AG08395 (cell line): Measurements from ENCODE around the gene POLR2L.
A peak's percentile ranks its signal among the peaks of the same experiment; 100 is the strongest.

ENCODE experiments used
- DNase-seq: peaks from one replicate; pipeline ENCODE4 v3.0.0; 2012; ENCODE audit warnings: mixed read lengths, low spot score

POLR2L gene

DNA sequence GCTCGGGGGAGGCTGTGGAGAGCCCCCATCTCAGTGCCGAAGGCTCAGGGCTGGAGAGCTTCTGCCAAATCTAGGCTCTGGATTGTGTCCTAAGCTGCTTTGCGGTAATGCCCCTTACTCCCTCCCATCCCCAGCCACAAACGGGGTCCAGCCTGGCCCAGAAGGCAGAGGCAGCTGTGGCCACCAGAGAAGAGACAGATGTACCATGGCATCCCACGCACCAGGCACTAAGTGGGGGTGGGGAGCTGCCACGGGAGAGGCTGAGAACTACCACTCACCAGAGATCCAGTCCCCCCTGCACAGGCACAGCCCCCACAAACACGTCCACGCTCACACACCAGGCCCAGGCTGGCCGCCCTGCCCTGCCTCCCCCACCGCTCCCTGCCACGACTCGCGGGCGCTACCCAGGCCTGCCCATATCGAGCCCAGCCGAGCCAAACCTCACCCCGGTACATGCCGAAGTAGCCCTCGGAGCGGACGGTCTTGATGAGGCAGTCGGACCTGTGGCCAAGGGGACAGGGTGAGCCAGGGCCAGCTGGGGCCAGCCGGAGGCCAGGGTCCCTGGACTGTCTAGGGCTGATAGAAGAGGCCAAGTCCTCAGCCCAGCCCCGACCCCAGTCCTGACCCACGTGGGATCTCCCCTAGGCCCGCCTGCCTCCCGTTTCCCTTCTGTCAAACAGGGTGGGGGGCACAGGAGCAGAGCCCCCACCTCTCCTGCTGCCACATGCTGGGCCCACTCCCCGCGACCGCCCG lies 48.1 kb downstream of the POLR2L start:
- DNase-seq, result no peak

GRCh38 chr11:793556-793955 lies 48.8 kb downstream of the POLR2L start:
- DNase-seq, result no peak

DNA sequence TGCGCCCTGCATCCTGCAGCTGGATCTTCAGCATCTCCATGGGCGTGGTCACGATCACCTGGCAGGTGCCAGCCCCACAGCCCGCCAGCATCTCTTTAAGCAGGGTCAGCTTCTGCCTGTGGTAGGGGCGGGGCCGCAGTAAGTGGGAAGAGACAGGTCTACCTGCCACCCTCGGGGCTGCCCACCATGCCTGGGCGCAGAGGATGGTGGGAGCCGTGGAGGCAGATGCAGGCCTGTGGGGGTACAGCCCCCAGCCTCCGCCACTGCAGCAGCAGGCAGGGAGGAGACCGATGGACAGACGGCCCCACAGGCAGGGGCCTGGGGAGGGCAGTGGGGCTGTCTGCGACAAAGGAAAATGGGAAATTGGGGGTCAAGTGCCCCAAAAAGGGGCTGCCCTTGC lies 49.5 kb downstream of the POLR2L start:
- no peak for DNase-seq

DNA sequence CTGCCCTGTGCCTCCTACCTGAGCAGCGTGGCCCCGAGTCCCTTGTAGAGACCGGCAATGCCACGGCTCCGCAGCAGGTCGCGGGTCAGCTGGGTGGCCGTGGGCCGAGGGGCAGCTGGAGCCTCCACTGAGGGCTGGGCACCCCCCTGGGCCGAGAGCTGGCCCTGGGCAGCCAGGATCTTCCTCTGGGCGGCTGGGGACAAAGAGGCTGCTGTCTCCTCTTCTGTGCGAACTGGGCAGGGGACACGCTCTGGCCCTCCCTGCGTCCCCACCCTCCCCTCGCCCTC lies 49.9 kb downstream of the POLR2L start:
- DNase-seq, result no peak

- DNase-seq, result no peak
Observed at GRCh38 chr11:791658-792534, 50.4 kb downstream of the POLR2L start.

- DNase-seq, result no peak
Observed at GRCh38 chr11:790721-791564, 51.4 kb downstream of the POLR2L start.

- DNase-seq, result peak; percentile 75
Observed at GRCh38 chr11:789943-790342, 52.4 kb downstream of the POLR2L start, which contains the start of gene CEND1. TSS of gene CEND1 (minus strand) at chr11:790090. CDS start at chr11:788576, 1,514 bp downstream.
